ENCODE measurements around the gene ACSS1. TPM values are rescaled to one million over a fixed set of nuclear protein-coding genes. Genes with fewer than 3 reads are reported as not detected.

Gene ACSS1
- total and polyA plus RNA-seq, 2 donors from 2014 or later, result 30.6 to 72.3 TPM

DNA sequence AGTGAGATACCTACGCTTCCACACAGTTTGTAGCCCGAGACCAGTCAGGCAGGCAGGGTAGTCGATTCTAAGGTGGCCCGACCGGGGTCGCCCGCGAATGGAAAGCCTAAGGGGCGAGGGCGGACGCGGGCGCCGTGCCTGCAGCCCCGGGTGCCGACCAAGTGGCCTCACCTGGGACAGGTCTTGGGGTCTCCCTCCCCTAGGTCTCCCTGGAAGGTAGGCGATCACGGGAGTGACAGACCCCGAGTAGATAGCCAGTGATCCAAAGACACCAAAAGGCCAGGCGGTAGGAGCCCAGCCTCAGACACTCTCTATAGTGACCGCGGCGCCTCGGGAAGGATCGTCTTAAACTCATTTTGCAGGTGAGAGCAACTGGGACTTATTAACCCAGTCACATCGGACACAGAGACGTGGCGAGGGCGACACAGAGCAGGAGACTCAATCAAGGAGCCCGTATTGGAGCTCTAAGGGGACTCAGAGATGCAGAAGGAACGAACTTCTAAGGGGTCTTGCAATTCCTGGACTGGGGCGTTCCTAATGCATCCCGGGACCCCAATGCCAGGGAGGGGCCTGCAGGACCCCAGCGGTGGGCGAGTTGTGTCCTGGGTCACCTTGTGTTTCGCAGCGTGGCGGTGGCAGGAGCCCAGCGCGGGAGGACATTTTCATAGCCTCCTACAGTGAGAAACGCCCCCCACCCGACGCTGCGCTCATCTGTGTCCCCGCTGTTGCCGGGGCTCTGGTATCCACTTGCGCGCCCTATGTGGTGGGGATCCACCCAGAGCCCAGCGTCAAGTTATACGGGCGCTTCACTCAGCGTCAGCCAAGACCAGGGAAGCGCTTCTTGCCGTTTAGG lies 26.1 kb upstream of the ACSS1 start:
- no peaks in the 10 kb centered on the region for H3K36me3 ChIP-seq (ENCODE audit: control insufficient read depth in 2 of 3, insufficient read depth in 3 of 3, low read length in 3 of 3)
- TF ChIP-seq, protein P1, sequence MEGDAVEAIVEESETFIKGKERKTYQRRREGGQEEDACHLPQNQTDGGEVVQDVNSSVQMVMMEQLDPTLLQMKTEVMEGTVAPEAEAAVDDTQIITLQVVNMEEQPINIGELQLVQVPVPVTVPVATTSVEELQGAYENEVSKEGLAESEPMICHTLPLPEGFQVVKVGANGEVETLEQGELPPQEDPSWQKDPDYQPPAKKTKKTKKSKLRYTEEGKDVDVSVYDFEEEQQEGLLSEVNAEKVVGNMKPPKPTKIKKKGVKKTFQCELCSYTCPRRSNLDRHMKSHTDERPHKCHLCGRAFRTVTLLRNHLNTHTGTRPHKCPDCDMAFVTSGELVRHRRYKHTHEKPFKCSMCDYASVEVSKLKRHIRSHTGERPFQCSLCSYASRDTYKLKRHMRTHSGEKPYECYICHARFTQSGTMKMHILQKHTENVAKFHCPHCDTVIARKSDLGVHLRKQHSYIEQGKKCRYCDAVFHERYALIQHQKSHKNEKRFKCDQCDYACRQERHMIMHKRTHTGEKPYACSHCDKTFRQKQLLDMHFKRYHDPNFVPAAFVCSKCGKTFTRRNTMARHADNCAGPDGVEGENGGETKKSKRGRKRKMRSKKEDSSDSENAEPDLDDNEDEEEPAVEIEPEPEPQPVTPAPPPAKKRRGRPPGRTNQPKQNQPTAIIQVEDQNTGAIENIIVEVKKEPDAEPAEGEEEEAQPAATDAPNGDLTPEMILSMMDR (IDR thresholded peaks at IDR 0.05; ENCODE audit: borderline replicate concordance, extremely low read depth, insufficient read depth), result no peak
- no peaks in the 10 kb centered on the region for H3K9me3 ChIP-seq (ENCODE audit: control insufficient read depth in 2 of 3, insufficient read depth in 1 of 3, low read length in 3 of 3)
- H3K9ac ChIP-seq (ENCODE audit: low read length in 3 of 3), result no peak overlapping the region
- intact Hi-C loops (cut with DNase I), result no loop called here
- FAIRE-seq, result no peak
- DNase-seq, result peak in 1 of 5 donors; percentile 35
- no peak overlapping the region for H3K27ac ChIP-seq (ENCODE audit: low read depth in 2 of 2, low read length in 2 of 2)
- no peaks in the 10 kb centered on the region for H3K4me1 ChIP-seq (ENCODE audit: control insufficient read depth in 2 of 3, insufficient read depth in 2 of 3, low read depth in 1 of 3, low read length in 3 of 3)
- H3K4me3 ChIP-seq (ENCODE audit: low read length in 3 of 3), result no peak overlapping the region
- H3K27me3 ChIP-seq (ENCODE audit: control insufficient read depth, insufficient read depth, low read length), result peaks cover 52% of the 10 kb centered on the region

DNA sequence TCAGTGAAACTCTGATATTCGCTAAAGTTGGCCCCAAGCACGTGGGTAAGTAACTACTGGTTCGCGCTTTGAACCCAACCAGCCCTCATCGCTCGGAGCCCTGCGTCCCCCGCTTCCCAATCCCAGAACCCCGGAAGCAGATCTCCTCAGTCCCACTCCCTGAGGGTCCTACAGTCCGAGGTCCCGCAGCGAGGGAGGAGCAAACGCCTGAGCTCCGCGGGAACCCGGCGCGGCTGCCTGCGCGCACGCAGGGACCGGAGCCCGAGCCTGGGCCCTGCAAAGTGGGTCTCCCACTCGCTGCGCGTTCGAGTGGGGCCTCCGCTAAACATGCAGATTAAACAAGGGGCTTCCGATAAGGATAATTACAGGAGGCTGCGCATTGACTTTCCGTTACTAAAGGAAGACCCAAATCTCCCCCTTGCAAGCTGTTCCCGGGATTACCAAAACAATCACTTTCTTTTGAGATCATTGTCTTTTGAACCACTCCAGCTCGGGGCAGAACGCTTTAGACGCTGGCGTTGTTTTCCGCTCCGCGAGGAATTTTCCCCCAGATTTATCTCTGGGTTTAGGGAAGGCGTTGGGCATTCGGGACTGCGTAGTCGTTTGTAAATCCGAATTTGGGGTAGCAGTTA lies 25.3 kb upstream of the ACSS1 start:
- Histone ChIP-seq H3K9me3 (ENCODE audit: control insufficient read depth in 2 of 3, insufficient read depth in 1 of 3, low read length in 3 of 3) (no peaks in the 10 kb centered on the region), H3K4me3 (ENCODE audit: low read length in 3 of 3) (no peak overlapping the region), H3K4me1 (ENCODE audit: control insufficient read depth in 2 of 3, insufficient read depth in 2 of 3, low read depth in 1 of 3, low read length in 3 of 3) (no peaks in the 10 kb centered on the region), H3K36me3 (ENCODE audit: control insufficient read depth in 2 of 3, insufficient read depth in 3 of 3, low read length in 3 of 3) (no peaks in the 10 kb centered on the region), H3K9ac (ENCODE audit: low read length in 3 of 3) (no peak overlapping the region), H3K27me3 (ENCODE audit: control insufficient read depth, insufficient read depth, low read length) (peaks cover 59% of the 10 kb centered on the region), H3K27ac (ENCODE audit: low read depth in 2 of 2, low read length in 2 of 2) (no peak overlapping the region)
- DNase-seq (no peak), FAIRE-seq (no peak)
- TF ChIP-seq, protein P1 (IDR thresholded peaks at IDR 0.05; ENCODE audit: borderline replicate concordance, extremely low read depth, insufficient read depth), result no peak
- intact Hi-C loops (cut with DNase I), result no loop called here

DNA sequence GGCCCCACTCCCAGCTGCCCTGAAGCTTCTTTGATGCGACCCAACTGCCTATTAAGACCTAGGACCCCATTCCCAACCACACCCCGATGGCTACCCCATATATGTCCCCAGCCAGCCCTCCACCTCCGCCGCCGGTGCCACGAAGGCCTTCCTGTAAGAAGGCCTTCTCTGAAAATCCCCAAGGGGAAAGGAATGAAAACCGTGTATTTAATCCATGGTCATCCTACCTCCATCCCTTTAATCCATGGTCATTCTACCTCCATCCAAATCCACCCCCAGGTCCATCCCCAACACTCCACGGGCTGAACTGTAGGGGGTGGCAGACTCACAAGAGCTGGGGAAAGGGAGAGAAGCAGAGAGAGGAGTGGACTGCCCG lies 24.5 kb upstream of the ACSS1 start:
- intact Hi-C loops (cut with DNase I), result no loop called here
- no peak for DNase-seq
- no peak for FAIRE-seq

More for the DNA sequence above, 24.5 kb upstream of the ACSS1 start:
- Histone ChIP-seq H3K4me1 (ENCODE audit: control insufficient read depth in 2 of 3, insufficient read depth in 2 of 3, low read depth in 1 of 3, low read length in 3 of 3) (no peaks in the 10 kb centered on the region), H3K9ac (ENCODE audit: low read length in 3 of 3) (no peak overlapping the region), H3K36me3 (ENCODE audit: control insufficient read depth in 2 of 3, insufficient read depth in 3 of 3, low read length in 3 of 3) (no peaks in the 10 kb centered on the region), H3K27ac (ENCODE audit: low read depth in 2 of 2, low read length in 2 of 2) (no peak overlapping the region), H3K27me3 (ENCODE audit: control insufficient read depth, insufficient read depth, low read length) (peaks cover 64% of the 10 kb centered on the region), H3K4me3 (ENCODE audit: low read length in 3 of 3) (no peak overlapping the region), H3K9me3 (ENCODE audit: control insufficient read depth in 2 of 3, insufficient read depth in 1 of 3, low read length in 3 of 3) (no peaks in the 10 kb centered on the region)
- TF ChIP-seq, protein P1 (IDR thresholded peaks at IDR 0.05; ENCODE audit: borderline replicate concordance, extremely low read depth, insufficient read depth), result no peak

All from kidney (tissue), 14 donors.